Sciatic nerve (tissue), 2 donors: ENCODE results near the gene ADGRA1. TPM values are rescaled to one million over a fixed set of nuclear protein-coding genes. Genes with fewer than 3 reads are reported as not detected.
"Not testable (repeated sequence)": the region's sequence is repeated elsewhere in the genome, so short reads cannot be mapped to it uniquely, and the experiment has no call there.

Experiments used
- ATAC-seq: fragments of 200-7000 bp; cut with Tn5 transposase; one replicate; pipeline ENCODE4 v1.9.1; 2020; ENCODE audit warnings: mild to moderate bottlenecking, moderate library complexity
- DNase-seq: peaks from one replicate; pipeline ENCODE4 v3.0.0-alpha.2; 2020; ENCODE audit warnings: low spot score
- intact Hi-C: fragments of 100-400 bp; cut with DNase I; formaldehyde crosslinking; loops from one replicate; pipeline ENCODE4 v1.14.2; 2022
- total RNA-seq: library from RNA; stranded (reverse); fragmentation: NEBNext Ultra II Directional; extraction: Animal tissue kit (Norgen Biotek cat#: 25700); gene quantifications from one replicate; pipeline ENCODE4 v1.2.1, GENCODE V29; 2021
- donor health status: DM: no; HTN: no; CAD: no.
- donor health status: DM: no; HTN: no; CAD: no.

The ADGRA1 gene
- total RNA-seq, 1 donor from 2014 or later: 0.13 TPM

DNA sequence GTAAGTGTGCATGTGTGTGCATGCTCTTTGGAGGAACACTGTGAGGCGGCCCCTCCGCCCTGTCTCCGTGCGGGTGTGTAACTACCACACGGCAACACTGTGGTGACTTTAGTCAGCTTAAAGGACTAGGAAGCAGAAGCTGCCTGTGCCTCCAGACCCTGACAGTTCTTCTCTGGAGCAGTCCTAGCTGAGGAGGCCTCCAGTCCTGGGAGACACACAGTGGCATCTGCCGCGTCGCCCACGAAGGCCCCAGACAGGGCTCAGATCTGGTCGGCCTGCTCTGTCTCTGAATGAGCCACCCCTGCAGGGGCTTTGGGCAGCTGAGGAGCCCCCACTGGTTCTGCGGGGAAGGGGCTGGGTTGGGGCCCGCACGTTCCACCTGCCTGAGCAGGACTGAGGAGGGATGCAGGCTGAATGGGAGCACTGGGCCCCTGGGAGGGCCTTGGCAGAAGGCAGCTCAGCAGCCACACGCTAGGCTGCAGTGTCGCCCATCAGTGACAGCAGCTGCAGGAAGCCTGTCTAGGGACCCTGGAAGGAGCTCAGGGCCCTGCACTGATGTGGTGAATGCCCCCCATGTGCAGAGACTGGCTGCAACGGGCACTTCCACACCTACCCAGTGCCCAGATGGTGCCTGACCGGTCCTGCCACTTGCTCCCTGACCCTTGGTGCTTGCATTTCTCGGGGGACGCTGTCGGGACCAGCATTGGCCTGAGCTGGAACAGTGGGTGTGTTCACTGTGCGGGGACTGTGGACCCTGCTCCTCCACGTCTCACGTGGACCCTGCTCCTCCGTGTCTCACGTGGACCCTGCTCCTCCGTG lies 45.0 kb downstream of the ADGRA1 start:
- DNase-seq (no peak), ATAC-seq (no peak)
- intact Hi-C loops: no loop called here

DNA sequence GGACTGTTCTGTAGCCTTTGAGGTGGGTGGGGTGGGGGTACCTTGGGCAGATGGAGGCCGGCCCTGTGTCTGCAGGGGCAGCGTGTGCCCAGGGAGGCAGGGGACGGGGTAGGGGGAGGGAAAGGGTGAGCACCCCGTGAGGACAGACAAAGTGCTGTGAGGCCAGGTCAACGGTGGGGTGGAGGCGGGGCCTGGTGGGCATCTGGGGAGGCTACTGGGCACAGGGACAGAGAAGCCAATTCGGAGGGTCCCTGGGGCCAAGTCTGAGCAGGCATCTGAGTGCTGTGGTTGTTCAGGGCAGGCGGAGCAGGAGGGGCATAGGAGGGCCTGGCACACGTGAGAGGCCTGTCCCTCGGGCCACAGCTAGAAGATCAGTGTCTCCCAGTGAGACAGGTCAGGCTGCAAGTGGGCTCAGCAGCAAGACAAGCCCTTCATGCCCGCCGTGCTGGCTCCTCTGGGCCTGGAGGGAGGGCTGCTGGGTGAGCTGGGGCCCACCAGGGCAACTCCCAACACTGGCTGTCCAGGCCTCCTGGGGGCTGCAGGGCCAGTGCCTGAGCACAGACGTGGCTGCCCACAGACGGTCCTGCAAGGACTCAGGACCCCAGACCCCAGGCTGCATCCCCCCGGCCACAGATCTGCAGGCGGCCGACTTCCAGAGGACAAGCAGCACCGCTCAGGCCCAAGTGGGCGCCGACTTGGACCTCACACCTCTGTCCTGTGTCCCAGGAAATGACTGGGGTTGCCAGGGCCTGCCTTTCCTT lies 45.9 kb downstream of the ADGRA1 start:
- DNase-seq: peak; percentile 49
- ATAC-seq: no peak
- intact Hi-C loops: no loop called here

DNA sequence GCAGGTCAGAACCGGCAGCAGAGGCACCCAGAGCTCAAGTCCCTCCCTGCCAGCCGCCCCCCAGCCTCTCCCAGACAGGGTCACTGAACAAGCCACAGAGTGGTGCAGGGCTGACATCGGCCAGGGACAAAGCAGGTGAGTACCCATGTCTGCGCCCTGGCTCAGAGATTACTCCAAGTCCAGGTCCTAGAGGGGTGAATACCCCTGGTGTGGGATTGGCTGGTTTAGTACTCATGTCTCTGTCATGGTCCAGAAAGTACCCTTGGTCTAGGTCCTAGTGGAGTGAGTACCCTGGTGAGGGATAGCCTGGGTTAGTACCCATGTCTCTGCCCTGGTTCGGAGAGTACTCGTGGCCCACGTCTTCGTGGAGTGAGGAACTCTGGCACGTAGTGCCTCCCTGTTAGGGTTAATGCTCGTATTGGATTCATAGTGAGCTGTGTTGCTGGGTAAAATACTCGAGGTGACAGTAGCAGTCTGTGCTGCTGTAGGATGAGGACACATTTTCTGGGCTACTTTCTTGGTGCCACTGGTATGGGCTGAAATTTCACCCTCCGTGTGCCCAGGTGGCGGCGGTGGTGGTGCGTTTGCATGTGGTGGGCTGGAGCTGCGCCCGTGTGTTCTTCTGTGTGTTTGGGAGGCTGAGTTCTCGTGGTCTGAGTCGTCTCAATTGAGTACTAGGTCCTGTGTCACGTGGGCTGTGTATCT lies 46.8 kb downstream of the ADGRA1 start:
- DNase-seq (no peak), ATAC-seq (no peak)
- intact Hi-C loops: no loop called here

GRCh38 chr10:133135116-133135465 lies 47.4 kb downstream of the ADGRA1 start:
- ATAC-seq (no peak), DNase-seq (no peak)
- intact Hi-C loops: no loop called here

GRCh38 chr10:133137486-133138145 lies 49.9 kb downstream of the ADGRA1 start:
- peak; percentile 46 for DNase-seq
- intact Hi-C loops, ATAC-seq: not testable (repeated sequence)

DNA sequence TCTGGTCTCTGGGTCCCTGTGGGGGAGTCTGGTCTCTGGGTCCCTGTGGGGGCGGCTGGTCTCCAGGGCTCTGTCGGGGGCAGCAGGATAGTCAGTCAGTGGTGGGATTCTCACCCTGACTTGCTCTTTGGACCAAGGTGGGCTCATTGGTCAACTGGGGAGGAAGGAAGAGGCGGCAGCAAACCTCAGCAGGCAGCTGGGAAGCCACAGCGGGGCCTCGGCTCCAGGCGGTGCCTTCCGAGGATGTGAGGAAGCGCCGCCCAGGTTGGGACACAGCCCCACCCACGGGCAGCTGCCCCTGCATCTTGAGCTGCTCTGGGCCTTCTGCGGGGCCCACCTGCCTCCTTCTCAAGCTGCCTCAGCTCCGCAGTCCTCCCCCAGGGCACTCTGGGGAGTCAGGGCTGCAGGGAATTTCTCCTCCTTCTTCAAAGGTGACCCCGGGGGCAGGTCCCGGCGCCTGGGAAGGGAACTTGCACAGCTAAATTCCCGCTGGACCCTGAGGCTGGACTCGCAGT lies 51.9 kb downstream of the ADGRA1 start:
- ATAC-seq: no peak
- DNase-seq: no peak
- intact Hi-C loops: no loop called here

DNA sequence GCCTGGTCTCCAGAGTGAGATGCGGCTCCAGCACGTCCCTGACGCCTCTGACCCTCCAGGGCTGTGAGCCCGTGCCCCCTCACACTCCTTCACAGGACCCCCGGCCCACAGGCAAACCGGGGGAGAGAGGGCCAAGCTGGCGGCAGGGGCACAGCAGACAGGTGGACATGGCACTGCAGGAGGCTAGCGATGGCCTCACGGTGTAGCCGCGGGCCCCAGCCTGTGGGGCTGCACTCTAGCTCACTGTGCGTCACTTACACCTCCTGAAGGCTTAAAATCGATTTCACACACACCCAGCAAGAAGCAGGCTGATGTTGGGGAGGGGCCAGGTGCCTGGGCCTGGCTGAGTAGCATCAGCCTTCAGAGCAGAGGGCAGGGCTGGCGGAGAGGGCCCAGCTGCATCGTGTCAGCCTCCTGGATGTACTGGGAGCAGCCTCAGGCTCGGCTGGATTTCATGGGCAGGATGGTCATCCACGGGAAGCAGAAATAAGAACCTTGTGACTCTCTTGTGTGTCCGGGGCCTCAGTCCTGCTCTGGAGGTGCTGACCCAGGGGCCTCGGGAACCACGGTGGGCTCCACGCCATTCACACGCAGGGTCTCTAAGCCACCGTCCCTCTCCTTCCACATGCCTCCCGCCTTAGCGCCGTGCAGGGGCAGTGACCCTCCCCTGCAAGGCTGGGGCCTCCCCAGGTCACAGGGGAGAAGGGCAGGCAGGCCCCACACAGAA lies 52.9 kb downstream of the ADGRA1 start:
- DNase-seq: no peak
- no peak for ATAC-seq
- intact Hi-C loops: no loop called here

DNA sequence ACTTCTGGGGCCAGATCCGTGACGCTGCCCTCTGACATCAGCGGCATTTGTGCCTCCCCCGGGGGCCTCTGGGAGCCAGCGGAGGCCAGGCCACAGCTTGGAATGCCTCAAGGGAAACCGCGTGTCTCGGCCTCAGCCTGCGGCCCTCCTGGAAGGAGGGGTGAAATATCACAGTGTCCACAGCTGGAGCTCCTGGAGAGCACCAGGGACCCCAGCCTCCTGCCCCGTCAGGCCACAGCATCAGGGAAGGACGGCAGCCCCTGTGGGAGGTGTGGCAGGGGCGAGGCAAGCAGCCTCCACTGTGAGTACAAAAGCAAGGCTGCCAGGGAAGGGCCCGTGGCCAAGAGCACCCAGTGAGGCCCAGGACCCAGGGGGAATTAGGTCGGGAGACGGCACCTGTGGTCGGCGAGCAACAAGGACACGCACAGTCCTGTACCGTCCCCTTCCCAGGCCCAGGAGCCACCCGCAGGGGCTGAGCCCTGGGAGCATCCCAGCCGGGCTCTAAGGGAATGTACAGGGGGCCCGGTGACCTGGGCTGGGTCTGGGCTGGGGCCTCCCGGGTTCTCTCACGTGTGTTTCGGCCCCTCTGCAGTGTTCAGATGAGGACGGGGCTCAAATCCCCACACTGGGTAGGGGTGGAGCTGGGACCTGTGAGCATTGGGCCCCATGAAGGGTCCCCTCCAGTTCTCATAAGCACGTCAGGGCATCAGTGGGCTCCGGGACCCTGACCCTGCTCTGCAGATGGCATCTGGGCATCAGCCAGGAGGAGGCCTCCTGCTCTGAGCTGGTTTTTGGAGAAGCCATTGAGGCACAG lies 53.6 kb downstream of the ADGRA1 start:
- no peak for ATAC-seq
- intact Hi-C loops: no loop called here
- DNase-seq: no peak

DNA sequence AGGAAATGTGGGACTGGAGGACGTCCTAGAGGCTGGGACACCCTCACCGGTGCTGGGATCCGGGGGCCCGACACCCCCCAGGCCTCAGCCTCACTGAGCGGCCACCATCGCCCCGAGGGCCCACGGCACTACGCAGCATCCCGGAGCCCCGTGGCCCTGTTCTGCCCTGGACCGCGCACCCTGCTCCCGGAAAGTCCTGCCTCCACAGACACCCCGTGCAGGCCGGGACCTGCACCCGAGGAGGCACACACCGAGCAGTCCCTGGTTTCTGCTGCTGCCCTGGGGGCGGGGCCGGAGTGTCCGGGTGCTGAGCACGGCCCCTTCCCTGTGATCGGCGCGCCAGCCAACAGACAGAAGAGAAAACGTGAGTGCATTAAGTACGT lies 54.2 kb downstream of the ADGRA1 start:
- ATAC-seq (no peak), DNase-seq (peak; percentile 48)
- intact Hi-C loops: no loop called here

GRCh38 chr10:133142523-133143199 lies 54.9 kb downstream of the ADGRA1 start:
- DNase-seq (no peak), ATAC-seq (no peak)
- intact Hi-C loops: no loop called here

DNA sequence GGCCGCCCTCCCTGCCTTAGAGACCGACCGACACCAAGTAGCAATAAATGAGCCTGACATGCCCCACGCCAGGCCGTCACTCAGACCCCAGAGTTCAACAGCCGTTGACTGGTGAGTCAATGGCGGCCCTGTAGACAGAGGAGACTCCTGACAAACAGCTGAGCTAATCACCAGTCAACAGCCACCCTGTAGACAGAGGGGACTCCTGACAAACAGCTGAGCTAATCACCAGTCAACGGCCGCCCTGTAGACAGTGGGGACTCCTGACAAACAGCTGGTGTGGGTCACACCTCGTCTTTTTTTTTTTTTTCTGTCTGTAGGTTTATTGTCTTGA lies 55.4 kb downstream of the ADGRA1 start:
- ATAC-seq (no peak), DNase-seq (no peak)
- intact Hi-C loops: no loop called here

GRCh38 chr10:133143546-133143945 lies 55.8 kb downstream of the ADGRA1 start:
- intact Hi-C loops: no loop called here
- DNase-seq (no peak), ATAC-seq (no peak)

GRCh38 chr10:133144771-133145170 lies 57.0 kb downstream of the ADGRA1 start:
- no peak for DNase-seq
- intact Hi-C loops: no loop called here
- ATAC-seq: no peak

DNA sequence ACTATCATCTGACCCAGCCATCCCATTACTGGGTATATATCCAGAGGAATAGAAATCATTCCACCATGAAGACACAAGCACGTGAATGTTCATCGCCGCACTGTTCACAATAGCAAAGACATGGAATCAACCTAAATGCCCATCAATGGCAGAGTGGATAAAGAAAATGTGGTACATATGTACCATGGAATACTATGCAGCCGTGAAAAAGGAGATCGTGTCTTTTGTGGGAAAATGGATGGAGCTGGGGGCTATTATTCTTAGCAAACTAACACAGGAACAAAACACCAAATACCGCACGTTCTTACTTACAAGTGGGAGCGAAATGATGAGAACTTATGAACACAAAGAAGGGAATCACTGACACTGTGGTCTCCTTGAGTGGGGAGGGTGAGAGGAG lies 62.5 kb downstream of the ADGRA1 start:
- no peak for DNase-seq
- no peak for ATAC-seq
- intact Hi-C loops: no loop called here

DNA sequence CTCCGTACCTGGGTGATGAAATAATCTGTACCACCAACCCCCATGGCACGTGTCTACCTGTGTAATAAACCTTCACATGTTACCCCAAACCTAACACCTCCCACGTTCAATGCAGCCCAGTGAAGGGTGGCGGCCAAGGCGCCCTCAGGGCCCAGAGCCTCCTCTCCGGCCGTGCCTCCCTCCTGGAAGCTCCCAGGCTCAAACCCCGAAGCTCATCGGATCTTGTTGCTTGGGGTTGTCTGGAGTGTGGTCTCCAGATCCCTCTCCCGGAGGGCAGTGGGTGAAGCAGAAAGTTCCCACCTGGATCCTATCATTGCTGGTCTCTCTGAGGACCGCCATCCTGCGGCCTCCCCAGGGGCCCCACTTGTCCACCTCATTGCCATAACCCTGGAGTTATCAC lies 62.9 kb downstream of the ADGRA1 start:
- intact Hi-C loops: no loop called here
- DNase-seq: no peak
- ATAC-seq: no peak

DNA sequence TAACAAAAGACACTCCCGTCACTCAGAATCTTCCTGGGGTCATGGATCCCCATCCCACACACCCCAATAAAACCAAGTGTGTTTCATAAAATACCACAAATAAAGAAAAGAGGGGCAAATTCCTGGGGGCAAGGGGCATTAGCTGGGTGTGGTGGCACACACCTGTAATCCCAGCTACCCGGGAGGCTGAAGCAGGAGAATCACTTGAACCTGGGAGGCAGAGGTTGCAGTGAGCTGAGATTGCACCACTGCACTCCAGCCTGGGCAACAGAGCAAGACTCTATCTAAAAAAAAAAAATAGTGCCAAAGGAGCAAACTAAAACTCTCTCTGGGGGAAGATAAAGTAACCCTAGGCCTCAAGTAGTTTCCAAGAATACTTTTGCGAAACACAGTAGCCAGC lies 63.3 kb downstream of the ADGRA1 start:
- ATAC-seq, intact Hi-C loops, DNase-seq: not testable (repeated sequence)

DNA sequence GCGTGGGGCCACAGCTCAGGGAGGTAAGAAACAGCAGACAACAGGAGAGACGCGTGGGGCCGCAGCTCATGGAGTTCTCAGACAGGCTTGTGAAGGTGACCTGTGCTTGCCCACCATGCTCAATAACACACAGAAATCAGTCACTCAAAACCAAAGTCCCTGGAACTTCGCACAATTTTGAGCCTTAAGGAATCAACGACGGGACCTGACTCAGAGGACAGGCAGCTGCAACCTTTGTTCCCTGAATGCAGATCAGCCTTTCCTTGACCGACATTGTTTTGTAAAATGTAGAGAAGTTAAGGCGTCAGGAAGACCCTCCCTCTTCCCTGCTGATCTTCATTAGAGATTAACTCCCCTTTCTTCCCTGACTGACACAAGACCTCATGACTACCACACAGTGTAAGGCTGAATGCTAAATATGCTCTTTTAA lies 63.8 kb downstream of the ADGRA1 start:
- ATAC-seq (no peak), DNase-seq (no peak)
- intact Hi-C loops: no loop called here
